Breast epithelium (tissue), 3 donors: ENCODE data around the gene PRPF19.

ENCODE experiments used
- POLR2A ChIP-seq: fragments of 450-650 bp; IDR thresholded peaks from one replicate; pipeline ENCODE4 v1.6.1; 2016; ENCODE audit warnings: antibody characterized with exemption, mild to moderate bottlenecking, moderate library complexity
- TF ChIP-seq, protein P1 (sequence below), 3 donors: fragments of 450-650 bp; IDR thresholded peaks; one replicate each; pipeline ENCODE4 v1.5.1; 2016 to 2017; ENCODE audit warnings: antibody characterized with exemption in 3 of 3, mild to moderate bottlenecking in 3 of 3, moderate library complexity in 3 of 3

- TF ChIP-seq, protein P1, sequence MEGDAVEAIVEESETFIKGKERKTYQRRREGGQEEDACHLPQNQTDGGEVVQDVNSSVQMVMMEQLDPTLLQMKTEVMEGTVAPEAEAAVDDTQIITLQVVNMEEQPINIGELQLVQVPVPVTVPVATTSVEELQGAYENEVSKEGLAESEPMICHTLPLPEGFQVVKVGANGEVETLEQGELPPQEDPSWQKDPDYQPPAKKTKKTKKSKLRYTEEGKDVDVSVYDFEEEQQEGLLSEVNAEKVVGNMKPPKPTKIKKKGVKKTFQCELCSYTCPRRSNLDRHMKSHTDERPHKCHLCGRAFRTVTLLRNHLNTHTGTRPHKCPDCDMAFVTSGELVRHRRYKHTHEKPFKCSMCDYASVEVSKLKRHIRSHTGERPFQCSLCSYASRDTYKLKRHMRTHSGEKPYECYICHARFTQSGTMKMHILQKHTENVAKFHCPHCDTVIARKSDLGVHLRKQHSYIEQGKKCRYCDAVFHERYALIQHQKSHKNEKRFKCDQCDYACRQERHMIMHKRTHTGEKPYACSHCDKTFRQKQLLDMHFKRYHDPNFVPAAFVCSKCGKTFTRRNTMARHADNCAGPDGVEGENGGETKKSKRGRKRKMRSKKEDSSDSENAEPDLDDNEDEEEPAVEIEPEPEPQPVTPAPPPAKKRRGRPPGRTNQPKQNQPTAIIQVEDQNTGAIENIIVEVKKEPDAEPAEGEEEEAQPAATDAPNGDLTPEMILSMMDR (IDR thresholded peaks at IDR 0.05), result no peak
- TF ChIP-seq POLR2A, result no peak
These were observed 30.8 kb upstream of the PRPF19 start for GRCh38 chr11:60937144-60937527.
